Ovary (tissue), 9 donors: ENCODE measurements around the gene STRIP1. TPM values are rescaled to one million over a fixed set of nuclear protein-coding genes. Genes with fewer than 3 reads are reported as not detected.

Experiments used
- DNase-seq, 5 donors: peaks; one replicate each; pipeline ENCODE4 v3.0.0-alpha.2; 2019 to 2020
- H3K27ac ChIP-seq, 2 donors: fragments of 200-600 bp; one replicate each; pipeline versions ENCODE4 v1.5.1 to v1.8.0; 2019 to 2022
- H3K27me3 ChIP-seq: fragments of 200-600 bp; one replicate; pipeline ENCODE4 v1.8.0; 2022
- H3K36me3 ChIP-seq: fragments of 200-600 bp; sonication (generic); one replicate; pipeline ENCODE4 v1.5.1; 2019
- H3K4me1 ChIP-seq: one replicate; pipeline ENCODE4 v1.8.1; 2013; ENCODE audit warnings: mild to moderate bottlenecking, moderate library complexity; ENCODE audit not compliant: insufficient read depth
- H3K4me3 ChIP-seq: fragments of 200-600 bp; sonication (generic); one replicate; pipeline ENCODE4 v1.5.1; 2017
- H3K9me3 ChIP-seq, 2 donors: fragments of 200-600 bp in 1 of 2; sonication (generic) in 1 of 2; one replicate each; pipeline versions ENCODE4 v1.5.1 to v1.8.1; 2013 to 2019; ENCODE audit warnings: mild to moderate bottlenecking in 1 of 2, moderate library complexity in 1 of 2
- CTCF ChIP-seq, 3 donors: fragments of 450-650 bp in 2 of 3; fragments of 200-600 bp in 1 of 3; IDR thresholded peaks; one replicate each; pipeline versions ENCODE4 v1.5.1 to v1.8.0; 2016 to 2022; ENCODE audit warnings: antibody characterized with exemption in 3 of 3, mild to moderate bottlenecking in 1 of 3
- EP300 ChIP-seq: sonication (generic); formaldehyde crosslinking; IDR thresholded peaks from one replicate; pipeline ENCODE4 v1.6.1; 2017; ENCODE audit warnings: antibody characterized with exemption
- POLR2A ChIP-seq: fragments of 450-650 bp; IDR thresholded peaks from one replicate; pipeline ENCODE4 v1.6.1; 2017; ENCODE audit warnings: antibody characterized with exemption, mild to moderate bottlenecking, moderate library complexity
- WGBS, 3 donors: extraction: QIAGEN DNeasy Blood & Tissue Kit in 1 of 3; methylation state at CpG; one replicate each; pipeline versions ENCODE4 v1.1.5 to v1.1.7; 2013 to 2017; 5-methylcytosine and 5-hydroxymethylcytosine counted together
- intact Hi-C, 4 donors: fragments of 100-400 bp; cut with DNase I; formaldehyde crosslinking; loops; one replicate each; pipeline versions ENCODE4 v1.11.0 to v1.15.1; 2022 to 2023
- polyA plus RNA-seq, 2 donors: library from polyadenylated mRNA; stranded (reverse); fragments of 200-250 nt in 1 of 2; fragments of 350-450 nt in 1 of 2; fragmentation: Illumina TruSeq in 1 of 2; extraction: RNeasy Lipid Tissue Mini Kit (QIAGEN cat#74804) in 1 of 2; gene quantifications; one replicate each; pipeline ENCODE4 v1.2.3, GENCODE V29; 2013 to 2014
- total RNA-seq, 7 donors: library from RNA; depleted of rRNA in 2 of 7; stranded (reverse); fragments of >200 nt in 2 of 7; fragmentation: NEBNext Ultra II Directional in 3 of 7; extraction: Animal tissue kit (Norgen Biotek cat#: 25700) in 3 of 7; gene quantifications; one replicate each; pipeline versions ENCODE4 v1.1.0 to v1.2.4, GENCODE V29; 2016 to 2023
- donor health status: DM: no; HTN: no; CAD: no; lungs with moderate emphysema.
- donor health status: DM: no; HTN: no; CAD: no.
- donor health status: Bipolar disorder and iron deficiency.
- donor health status: DM: yes; HTN: yes; CAD: no.
- donor health status: DM: no; HTN: no; CAD: no.
- donor health status: DM: yes; HTN: yes; CAD: no.

STRIP1 gene
- total and polyA plus RNA-seq, 9 donors: 21.6 to 46.7 (median 36.2) TPM

- Histone ChIP-seq H3K27ac (no peak overlapping the region), H3K4me3 (no peak overlapping the region), H3K4me1 (peaks cover under 1% of the 10 kb centered on the region), H3K9me3 (no peaks in the 10 kb centered on the region), H3K36me3 (no peaks in the 10 kb centered on the region), H3K27me3 (no peaks in the 10 kb centered on the region)
- no peak for DNase-seq
- intact Hi-C loops: no loop called here
- TF ChIP-seq CTCF (IDR thresholded peaks at IDR 0.05) (no peak), EP300 (no peak), POLR2A (no peak)
- WGBS, 3 donors: 59 to 67% (median 66%) methylated on average over 2 of the region's 2 CpGs
These were observed 22.8 kb upstream of the STRIP1 start for GRCh38 chr1:110011527-110012041.

- no peaks in the 10 kb centered on the region for H3K4me1 ChIP-seq
- H3K27me3 ChIP-seq: no peaks in the 10 kb centered on the region
- WGBS, 3 donors: 83 to 88% (median 86%) methylated on average over 6 of the region's 6 CpGs
- no peak overlapping the region for H3K27ac ChIP-seq
- DNase-seq: no peak
- H3K4me3 ChIP-seq: no peak overlapping the region
- no peaks in the 10 kb centered on the region for H3K9me3 ChIP-seq
- intact Hi-C loops: no loop called here
- H3K36me3 ChIP-seq: no peaks in the 10 kb centered on the region
- TF ChIP-seq POLR2A (no peak), EP300 (no peak), CTCF (IDR thresholded peaks at IDR 0.05) (no peak)
These were observed 22.2 kb upstream of the STRIP1 start for GRCh38 chr1:110012100-110012780.

- Histone ChIP-seq H3K27ac (no peak overlapping the region), H3K4me1 (no peaks in the 10 kb centered on the region), H3K36me3 (no peaks in the 10 kb centered on the region), H3K4me3 (no peak overlapping the region), H3K9me3 (no peaks in the 10 kb centered on the region), H3K27me3 (no peaks in the 10 kb centered on the region)
- no peak for DNase-seq
- intact Hi-C loops: no loop called here
- 91 to 94% (median 93%) methylated on average over 3 of the region's 3 CpGs for WGBS, 3 donors
- TF ChIP-seq POLR2A (no peak), CTCF (IDR thresholded peaks at IDR 0.05) (no peak)
These were observed 16.6 kb upstream of the STRIP1 start for GRCh38 chr1:110017792-110018191.

GRCh38 chr1:110018396-110018795 lies 16.0 kb upstream of the STRIP1 start:
- Histone ChIP-seq H3K27me3 (no peaks in the 10 kb centered on the region), H3K27ac (no peak overlapping the region), H3K9me3 (no peaks in the 10 kb centered on the region), H3K4me1 (no peaks in the 10 kb centered on the region), H3K4me3 (no peak overlapping the region), H3K36me3 (no peaks in the 10 kb centered on the region)
- 87 to 91% (median 88%) methylated on average over 9 of the region's 9 CpGs for WGBS, 3 donors
- intact Hi-C loops: no loop called here
- no peak for TF ChIP-seq POLR2A
- TF ChIP-seq CTCF (IDR thresholded peaks at IDR 0.05): no peak
- no peak for TF ChIP-seq EP300
- DNase-seq: no peak
